GM12891 (cell line): Measurements from ENCODE around the gene MAP1A.

ENCODE experiments used
- DNase-seq: peaks from one replicate; pipeline ENCODE4 v3.0.0; 2011; ENCODE audit warnings: low spot score; ENCODE audit not compliant: insufficient read length
- FAIRE-seq: peaks from 2 replicates; lab custom pipeline; 2011; peaks lifted over from hg19 to GRCh38; lab: Jason Lieb, UNC
- PAX5 ChIP-seq: IDR thresholded peaks from 2 replicates; pipeline ENCODE4 v1.6.1; 2011; ENCODE audit warnings: low read length, moderate library complexity, mild to moderate bottlenecking; ENCODE audit not compliant: insufficient read depth, severe bottlenecking
- POLR2A ChIP-seq: IDR thresholded peaks from 2 replicates; pipeline ENCODE4 v1.6.1; 2011; ENCODE audit warnings: low read depth, low read length, control low read depth
- POLR2AphosphoS5 ChIP-seq: IDR thresholded peaks from 2 replicates; pipeline ENCODE4 v1.6.1; 2011; ENCODE audit warnings: low read depth, low read length, control low read depth
- POU2F2 ChIP-seq: IDR thresholded peaks from 2 replicates; pipeline ENCODE4 v1.6.1; 2011; ENCODE audit warnings: low read depth, mild to moderate bottlenecking, control low read depth, low read length, moderate library complexity
- SPI1 ChIP-seq: IDR thresholded peaks from 2 replicates; pipeline ENCODE4 v1.6.1; 2011; ENCODE audit warnings: low read depth, low read length, control low read depth
- TAF1 ChIP-seq: IDR thresholded peaks from 2 replicates; pipeline ENCODE4 v1.6.1; 2011; ENCODE audit warnings: low read depth, low read length, control low read depth

The MAP1A gene

DNA sequence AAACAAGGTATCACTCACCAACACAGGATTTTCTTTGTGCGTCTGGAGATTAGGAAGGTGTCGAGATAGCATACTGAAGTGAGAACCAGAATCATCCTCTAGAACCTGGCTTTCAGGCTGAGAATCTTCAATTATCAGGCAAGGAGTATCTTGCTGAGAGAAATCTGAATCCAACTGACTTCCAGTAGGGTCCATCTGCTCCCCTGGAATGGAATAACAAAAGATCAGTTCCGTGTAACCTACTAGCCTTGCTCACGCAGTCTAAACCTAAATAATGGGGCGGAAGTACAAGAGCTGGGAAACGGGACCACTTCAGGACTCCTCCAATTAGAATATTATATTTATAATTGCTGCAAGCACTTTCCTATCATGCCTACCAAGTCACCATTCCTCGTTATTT, 25.1 kb upstream of the MAP1A start:
- TF ChIP-seq SPI1 (no peak), PAX5 (no peak), POLR2AphosphoS5 (no peak), POU2F2 (no peak), POLR2A (no peak), TAF1 (no peak)
- DNase-seq (no peak), FAIRE-seq (no peak)

DNA sequence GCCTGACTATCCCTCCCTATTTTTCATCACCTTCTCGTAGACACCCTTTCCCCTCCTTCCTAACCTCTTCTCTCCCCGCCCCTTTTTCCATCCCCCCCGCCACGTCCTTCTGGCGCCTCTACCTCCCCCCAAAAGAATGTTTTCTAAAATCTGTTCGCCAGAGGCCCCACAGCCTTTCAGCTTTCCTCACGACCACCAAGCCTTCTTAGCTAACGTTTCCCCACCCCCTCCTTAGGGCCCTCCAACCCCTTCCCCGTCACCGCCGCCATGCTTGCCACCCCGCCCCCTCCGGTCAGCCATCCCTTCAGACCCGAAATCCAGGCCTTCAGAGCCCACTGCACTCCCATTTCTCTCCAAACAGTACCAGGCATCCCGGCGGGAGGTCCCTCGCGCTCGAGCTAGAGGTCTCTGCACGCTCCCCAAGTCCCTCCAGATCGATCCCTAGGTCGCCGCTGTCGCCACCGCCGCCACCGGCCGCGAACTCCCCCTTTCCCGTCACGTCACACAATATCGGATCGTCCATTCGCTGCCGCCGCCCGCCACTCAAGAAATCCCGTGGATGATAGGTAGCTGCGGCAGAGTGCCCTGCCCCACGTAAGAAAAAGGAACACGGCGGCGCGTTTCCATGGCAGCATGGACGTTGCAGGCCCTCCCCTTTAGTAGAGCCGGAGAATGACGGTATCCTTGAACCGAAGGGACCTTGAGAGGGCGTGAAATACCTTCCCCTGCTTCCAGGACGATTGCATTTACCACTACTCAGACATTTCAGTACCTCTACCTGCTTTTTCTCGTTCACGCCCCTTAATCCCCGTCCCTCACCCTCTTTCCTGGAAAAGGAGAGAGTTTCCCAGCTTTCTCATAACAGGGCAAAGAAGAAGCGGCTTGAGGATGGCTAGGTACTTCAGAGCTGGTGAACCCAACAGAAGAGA, 24.5 kb upstream of the MAP1A start, which contains the start of gene TP53BP1:
Gene TP53BP1 (minus strand): TSS at position 484 of the 929 bp plus-strand sequence. CDS start 113 bp downstream, at position 371.
- FAIRE-seq = peak; percentile 96
- DNase-seq = peak; percentile 77
- TF ChIP-seq POLR2A (no peak), SPI1 (peak; percentile 46)

DNA sequence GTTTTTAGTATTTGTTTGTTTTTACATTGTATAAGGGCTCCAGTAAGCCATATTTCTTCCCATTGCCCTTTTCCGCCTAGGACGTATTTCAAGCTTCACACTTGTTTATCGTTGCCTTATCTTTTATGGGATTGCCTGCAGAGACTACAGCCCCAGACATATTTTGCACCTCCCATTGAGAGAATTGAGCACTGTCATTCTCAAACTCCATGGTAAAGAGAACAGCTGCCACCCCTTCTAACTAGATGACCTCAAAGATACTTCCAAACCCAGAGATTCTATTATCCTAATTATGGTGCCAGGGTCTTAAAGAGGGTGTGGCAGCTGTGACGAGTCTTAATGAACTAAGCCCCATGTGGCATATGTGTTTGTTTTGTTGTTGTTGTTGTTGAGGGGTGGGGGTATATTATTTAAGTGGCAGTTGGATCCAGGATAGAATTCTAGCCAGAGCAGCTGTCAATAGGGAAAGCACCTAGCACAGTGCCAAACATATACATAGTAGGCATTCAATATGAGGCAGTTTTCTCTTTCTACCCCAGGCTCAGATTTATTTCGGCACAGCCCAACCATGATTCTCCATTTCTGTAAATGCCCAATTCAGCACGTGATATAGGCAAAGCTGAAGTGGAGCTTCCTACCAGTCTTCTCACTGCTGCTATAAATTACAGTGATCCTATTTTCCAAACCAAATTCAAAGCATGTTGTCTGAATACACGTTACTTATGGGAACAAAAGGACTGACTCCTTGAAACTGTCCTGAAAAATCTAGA, 23.5 kb upstream of the MAP1A start:
- DNase-seq (no peak), FAIRE-seq (no peak)

DNA sequence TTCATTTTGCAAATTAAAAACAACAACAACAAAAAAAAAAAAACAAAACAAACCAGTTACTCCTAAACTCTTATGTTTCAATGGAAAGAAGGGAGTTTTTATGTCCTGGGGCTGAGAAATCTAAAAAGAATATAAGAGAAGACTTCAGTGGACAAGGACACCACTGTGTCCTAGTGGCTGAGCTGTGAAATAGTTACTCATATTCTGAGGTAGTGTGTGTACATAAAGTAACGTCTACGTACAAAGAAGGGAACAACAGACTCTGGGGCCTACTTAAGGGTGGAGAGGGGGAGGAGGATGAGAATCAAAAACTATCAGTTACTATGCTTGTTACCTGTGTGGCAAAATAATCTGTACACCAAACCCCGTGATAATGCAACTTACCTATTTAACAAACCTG, 18.4 kb upstream of the MAP1A start:
- FAIRE-seq = no peak
- no peak for DNase-seq
- no peak for TF ChIP-seq SPI1
- TF ChIP-seq POLR2AphosphoS5 = no peak
- TF ChIP-seq POU2F2 = no peak
- TF ChIP-seq PAX5 = no peak
- TF ChIP-seq TAF1 = no peak
- no peak for TF ChIP-seq POLR2A

More for the DNA sequence above, 23.5 kb upstream of the MAP1A start:
- no peak for TF ChIP-seq PAX5
- no peak for TF ChIP-seq SPI1
- TF ChIP-seq POLR2AphosphoS5 = no peak

DNA sequence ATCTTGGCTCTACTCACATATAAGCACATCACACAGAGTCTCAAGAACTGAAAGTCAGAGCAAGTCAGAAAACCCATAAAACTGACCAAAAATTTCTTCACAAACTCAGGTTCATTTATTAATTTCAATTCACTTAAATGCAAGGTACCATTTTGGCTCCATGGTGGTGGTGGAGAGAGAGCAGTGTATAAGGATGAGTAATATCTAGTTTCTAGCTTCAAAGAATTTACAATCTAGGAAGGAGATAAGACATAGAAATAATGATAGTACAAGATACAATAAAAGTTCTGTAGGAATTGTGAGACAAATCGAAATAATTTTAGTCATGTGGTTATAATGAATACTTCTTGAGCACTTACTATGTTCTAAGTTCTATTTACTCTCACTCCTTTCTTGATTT, 17.8 kb upstream of the MAP1A start:
- no peak for DNase-seq
- no peak for TF ChIP-seq POLR2AphosphoS5
- no peak for TF ChIP-seq PAX5
- no peak for TF ChIP-seq POU2F2
- no peak for TF ChIP-seq POLR2A
- no peak for TF ChIP-seq TAF1
- TF ChIP-seq SPI1 = no peak
- FAIRE-seq = no peak

DNA sequence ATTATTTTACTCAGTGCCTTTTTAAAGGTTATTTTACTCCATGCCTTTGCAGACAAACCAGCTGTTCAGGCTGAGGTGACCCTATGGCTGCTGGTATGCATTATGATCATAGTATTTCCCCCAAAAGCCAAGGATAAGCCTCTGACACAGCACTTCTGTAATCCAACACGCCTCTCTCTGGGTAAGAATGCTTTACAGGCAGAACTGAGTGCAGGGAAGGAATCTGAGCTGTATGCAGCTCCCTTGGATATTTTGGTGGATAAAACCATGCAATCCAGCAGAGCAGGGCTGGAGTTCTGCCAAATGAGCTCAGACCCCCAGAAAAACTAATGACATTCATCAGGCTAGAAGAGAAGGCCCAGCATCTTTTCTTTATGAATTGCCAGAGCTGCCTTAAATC, 11.7 kb upstream of the MAP1A start:
- no peak for DNase-seq
- TF ChIP-seq POU2F2 = no peak
- TF ChIP-seq POLR2A = no peak
- no peak for TF ChIP-seq PAX5
- TF ChIP-seq TAF1 = no peak
- TF ChIP-seq SPI1 = no peak
- TF ChIP-seq POLR2AphosphoS5 = no peak
- no peak for FAIRE-seq

DNA sequence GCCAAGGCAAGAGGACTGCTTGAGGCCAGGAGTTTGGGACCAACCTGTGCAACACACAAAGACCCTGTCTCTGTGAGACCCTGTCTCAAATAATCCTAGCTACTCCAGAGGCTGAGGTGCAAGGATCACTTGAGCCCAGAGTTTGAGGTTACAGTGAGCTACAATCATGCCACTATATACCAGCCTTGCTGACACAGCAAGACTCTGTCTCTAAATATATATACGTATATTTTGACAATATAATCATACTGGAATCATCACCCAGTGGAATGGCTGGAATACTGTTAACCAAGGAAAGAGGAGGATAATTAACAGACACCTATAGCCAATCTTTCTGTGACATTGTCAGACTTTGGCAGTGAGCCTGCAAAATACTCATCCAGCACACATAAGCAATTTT, 9.0 kb upstream of the MAP1A start:
- FAIRE-seq (no peak), DNase-seq (no peak)
- TF ChIP-seq POLR2AphosphoS5 = no peak

DNA sequence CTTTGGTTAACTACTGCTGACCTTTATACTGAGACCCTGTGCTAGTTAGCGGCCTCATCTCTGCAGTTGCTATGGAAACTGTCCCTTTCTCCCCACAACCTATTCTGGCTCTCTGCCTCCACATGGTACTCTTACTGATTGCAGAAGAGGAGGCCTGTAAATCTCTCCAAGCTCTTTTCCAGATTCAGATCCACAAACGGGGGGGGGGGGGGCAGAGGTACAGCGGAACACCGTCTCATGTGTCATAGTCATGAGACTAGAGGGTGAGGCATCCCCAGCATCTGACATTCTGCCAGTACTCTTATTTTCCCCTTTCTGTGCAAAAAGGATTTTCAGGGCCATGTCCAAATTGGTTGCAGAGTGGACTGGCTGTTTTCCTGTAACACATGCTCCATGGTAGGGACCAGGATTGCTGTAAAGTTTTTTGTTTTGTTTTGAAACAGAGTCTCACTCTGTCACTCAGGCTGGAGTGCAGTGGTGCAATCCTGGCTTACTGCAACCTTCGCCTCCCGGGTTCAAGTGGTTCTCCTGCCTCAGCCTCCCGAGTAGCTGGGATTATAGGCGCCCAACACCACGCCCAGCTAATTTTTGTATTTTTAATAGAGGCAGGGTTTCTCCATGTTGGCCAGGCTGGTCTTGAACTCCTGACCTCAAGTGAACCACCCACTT, 8.3 kb upstream of the MAP1A start:
- TF ChIP-seq SPI1 (no peak), POLR2AphosphoS5 (no peak), POU2F2 (no peak), POLR2A (no peak), TAF1 (no peak), PAX5 (no peak)
- FAIRE-seq = no peak
- DNase-seq = no peak

DNA sequence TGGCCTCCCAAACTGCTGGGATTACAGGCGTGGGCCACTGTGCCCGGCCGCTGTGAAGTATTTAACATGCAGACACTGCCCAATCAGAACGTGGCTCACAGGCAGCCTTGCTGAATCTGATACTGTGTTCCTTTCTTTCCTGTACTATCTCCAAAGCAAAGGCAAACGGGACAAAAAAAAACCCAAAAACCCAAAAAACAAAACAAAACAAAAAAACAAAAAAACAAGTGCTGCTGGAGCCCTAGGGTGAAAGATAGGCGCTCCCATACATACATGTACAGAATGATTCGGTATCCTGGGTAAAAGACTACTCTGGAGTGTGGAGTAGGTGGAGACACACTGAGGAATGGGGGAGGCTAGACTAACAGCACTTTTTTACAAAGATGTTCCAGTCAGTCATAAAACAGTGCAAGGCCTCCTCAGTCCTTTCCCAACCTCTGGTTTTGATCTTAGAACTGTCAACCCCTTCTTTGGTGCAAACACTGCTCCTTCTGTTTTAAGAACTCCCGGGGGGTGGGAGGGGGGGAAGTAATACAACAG, 7.7 kb upstream of the MAP1A start:
- TF ChIP-seq SPI1 (no peak), POLR2A (no peak), POU2F2 (no peak), POLR2AphosphoS5 (no peak), TAF1 (no peak), PAX5 (no peak)
- no peak for FAIRE-seq
- no peak for DNase-seq
